Measurements from ENCODE around the gene NKX6-1.
A peak's percentile ranks its signal among the peaks of the same experiment; 100 is the strongest.

Gene NKX6-1

DNA sequence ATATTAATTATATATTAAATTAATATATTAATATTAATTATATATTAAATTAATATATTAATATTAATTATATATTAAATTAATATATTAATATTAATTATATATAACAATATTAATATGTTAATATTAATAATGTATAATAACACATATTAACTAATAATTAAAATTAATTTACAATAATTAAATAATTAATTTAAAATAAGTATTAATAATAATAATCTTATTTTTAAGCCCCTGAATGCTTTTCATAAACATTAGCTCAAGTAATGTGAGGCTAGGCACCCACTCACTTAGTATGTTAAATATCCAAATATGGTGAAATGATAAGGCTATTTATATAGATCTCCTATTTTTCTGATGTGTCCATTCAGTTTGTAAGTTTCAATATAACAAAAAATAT, 26.9 kb downstream of the NKX6-1 start:
- Histone ChIP-seq H3K27ac (no peak overlapping the region), H3K27me3 (ENCODE audit: insufficient read depth, low read depth, severe bottlenecking) (no peaks in the 10 kb centered on the region), H3K9me3 (ENCODE audit: severe bottlenecking) (no peaks in the 10 kb centered on the region), H3K4me3 (ENCODE audit: low read depth, low read length) (no peak overlapping the region), H3K36me3 (no peaks in the 10 kb centered on the region)
- DNase-seq: no peak
- TF ChIP-seq, protein P1, sequence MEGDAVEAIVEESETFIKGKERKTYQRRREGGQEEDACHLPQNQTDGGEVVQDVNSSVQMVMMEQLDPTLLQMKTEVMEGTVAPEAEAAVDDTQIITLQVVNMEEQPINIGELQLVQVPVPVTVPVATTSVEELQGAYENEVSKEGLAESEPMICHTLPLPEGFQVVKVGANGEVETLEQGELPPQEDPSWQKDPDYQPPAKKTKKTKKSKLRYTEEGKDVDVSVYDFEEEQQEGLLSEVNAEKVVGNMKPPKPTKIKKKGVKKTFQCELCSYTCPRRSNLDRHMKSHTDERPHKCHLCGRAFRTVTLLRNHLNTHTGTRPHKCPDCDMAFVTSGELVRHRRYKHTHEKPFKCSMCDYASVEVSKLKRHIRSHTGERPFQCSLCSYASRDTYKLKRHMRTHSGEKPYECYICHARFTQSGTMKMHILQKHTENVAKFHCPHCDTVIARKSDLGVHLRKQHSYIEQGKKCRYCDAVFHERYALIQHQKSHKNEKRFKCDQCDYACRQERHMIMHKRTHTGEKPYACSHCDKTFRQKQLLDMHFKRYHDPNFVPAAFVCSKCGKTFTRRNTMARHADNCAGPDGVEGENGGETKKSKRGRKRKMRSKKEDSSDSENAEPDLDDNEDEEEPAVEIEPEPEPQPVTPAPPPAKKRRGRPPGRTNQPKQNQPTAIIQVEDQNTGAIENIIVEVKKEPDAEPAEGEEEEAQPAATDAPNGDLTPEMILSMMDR (IDR thresholded peaks at IDR 0.05; ENCODE audit: low read depth, low read length): no peak

DNA sequence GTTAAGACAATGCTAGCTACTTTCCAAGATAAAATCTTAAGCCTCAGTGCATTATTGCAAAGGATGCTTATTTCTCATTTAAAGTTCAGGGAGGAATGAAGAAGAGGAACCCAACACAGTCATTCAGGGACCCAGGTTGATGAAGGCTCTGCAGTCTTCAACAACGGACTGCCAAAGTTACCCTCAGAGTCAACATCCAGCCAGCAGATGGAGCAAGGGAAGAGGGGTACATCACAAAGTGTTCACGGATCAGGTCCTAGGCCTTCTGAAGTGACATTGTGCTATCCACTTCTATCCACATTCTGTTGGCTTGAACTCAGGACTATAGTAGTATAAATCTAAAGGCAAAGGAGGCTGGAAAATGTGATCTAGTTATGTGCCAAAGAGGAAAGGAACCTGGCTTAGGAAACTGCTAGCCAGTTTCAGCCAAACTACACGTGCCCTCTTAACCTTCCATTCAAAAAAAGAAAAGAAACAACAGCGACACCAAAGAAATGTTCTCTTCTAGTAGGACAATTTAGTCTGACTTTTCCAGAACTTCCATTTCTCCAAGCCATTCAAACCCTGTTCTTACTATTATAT, 28.8 kb downstream of the NKX6-1 start:
- Histone ChIP-seq H3K9me3 (ENCODE audit: severe bottlenecking) (no peaks in the 10 kb centered on the region), H3K36me3 (no peaks in the 10 kb centered on the region), H3K27me3 (ENCODE audit: insufficient read depth, low read depth, severe bottlenecking) (no peaks in the 10 kb centered on the region), H3K4me3 (ENCODE audit: low read depth, low read length) (no peak overlapping the region), H3K27ac (no peak overlapping the region)
- TF ChIP-seq, protein P1 (IDR thresholded peaks at IDR 0.05; ENCODE audit: low read depth, low read length): peak; percentile 32; the same call in 1 of the 2 replicates
- no peak for DNase-seq

DNA sequence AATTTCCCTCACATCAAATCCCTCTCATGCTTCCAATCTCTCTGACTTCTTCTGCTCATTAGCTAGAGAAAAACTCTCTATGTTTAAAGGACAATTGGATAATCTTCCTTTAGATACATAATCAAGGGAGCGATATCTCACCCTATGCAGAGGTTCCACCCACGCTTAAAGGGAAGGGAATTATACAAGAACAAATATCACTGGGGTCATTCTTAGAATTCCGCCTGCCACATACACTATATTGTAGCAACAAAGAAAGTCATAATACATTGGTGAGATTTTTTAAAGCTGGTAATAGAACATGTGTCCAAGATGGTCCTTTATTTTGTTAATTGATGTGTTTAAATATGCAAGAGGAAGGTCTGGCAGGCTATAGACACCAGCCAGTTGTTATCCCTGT, 31.5 kb downstream of the NKX6-1 start:
- Histone ChIP-seq H3K27me3 (ENCODE audit: insufficient read depth, low read depth, severe bottlenecking) (no peaks in the 10 kb centered on the region), H3K4me3 (ENCODE audit: low read depth, low read length) (no peak overlapping the region), H3K36me3 (no peaks in the 10 kb centered on the region), H3K9me3 (ENCODE audit: severe bottlenecking) (no peaks in the 10 kb centered on the region), H3K27ac (no peak overlapping the region)
- no peak for DNase-seq
- TF ChIP-seq, protein P1 (IDR thresholded peaks at IDR 0.05; ENCODE audit: low read depth, low read length): no peak

DNA sequence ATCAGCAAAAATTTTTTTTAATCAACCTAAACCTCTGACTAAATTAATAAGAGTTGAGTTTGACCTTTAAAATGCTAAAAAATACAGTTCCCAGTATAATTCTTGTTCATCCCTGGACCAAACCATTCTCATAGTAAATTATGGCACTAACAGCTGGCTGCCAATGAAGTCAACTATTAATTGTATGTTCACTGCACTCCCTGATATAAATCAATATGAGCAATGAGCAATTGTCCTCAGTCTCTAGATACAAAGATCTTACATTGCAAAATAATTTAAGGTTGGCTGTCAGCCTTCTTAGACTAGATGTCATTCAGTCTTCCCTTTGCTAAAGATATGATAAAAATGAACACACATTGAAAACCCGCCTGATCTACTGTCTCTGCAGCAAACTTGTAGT, 39.3 kb downstream of the NKX6-1 start:
- TF ChIP-seq, protein P1 (IDR thresholded peaks at IDR 0.05; ENCODE audit: low read depth, low read length): no peak
- Histone ChIP-seq H3K9me3 (ENCODE audit: severe bottlenecking) (no peaks in the 10 kb centered on the region), H3K36me3 (no peaks in the 10 kb centered on the region), H3K27ac (no peak overlapping the region), H3K27me3 (ENCODE audit: insufficient read depth, low read depth, severe bottlenecking) (no peaks in the 10 kb centered on the region), H3K4me3 (ENCODE audit: low read depth, low read length) (no peak overlapping the region)
- DNase-seq: no peak

DNA sequence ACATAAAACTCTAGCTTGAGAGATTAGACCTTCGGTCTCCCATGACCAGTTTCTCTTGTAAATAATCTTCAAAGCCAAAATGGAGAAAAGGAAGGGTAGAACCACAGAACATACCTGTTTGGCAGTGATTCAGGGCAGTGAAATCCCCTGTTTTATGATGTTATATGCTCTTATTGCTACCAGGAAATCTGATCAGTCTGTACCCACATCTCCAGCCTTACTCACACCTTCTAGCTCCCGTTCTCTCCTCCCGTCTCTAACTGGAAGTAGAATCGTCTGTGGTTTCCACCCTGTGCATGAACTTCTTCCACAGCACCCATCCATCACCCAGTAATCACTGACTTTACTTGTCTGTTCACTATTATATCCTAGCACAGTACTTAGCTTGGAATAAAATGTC, 42.9 kb downstream of the NKX6-1 start:
- Histone ChIP-seq H3K27me3 (ENCODE audit: insufficient read depth, low read depth, severe bottlenecking) (no peaks in the 10 kb centered on the region), H3K9me3 (ENCODE audit: severe bottlenecking) (no peaks in the 10 kb centered on the region), H3K4me3 (ENCODE audit: low read depth, low read length) (no peak overlapping the region), H3K27ac (no peak overlapping the region), H3K36me3 (no peaks in the 10 kb centered on the region)
- no peak for DNase-seq
- TF ChIP-seq, protein P1 (IDR thresholded peaks at IDR 0.05; ENCODE audit: low read depth, low read length): no peak

DNA sequence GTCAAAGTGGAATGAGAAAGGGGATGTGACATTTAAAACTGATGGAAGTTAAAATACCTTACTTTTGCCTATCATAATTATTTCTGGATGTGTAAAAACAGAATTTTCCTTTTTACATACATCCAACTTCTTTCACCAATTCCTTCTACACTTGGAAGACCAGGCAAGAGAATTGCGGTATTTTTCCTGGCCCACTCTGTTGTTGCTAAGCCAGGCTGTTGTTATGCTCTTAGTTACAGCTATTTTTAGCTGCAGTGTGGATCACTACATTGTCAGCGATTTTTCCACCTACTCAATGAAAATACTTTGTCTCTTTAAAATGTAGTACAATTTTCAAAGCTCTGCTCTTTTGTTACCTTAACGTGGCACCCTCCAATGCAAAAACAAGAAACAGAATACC, 43.4 kb downstream of the NKX6-1 start:
- Histone ChIP-seq H3K27ac (no peak overlapping the region), H3K9me3 (ENCODE audit: severe bottlenecking) (no peaks in the 10 kb centered on the region), H3K4me3 (ENCODE audit: low read depth, low read length) (no peak overlapping the region), H3K36me3 (no peaks in the 10 kb centered on the region), H3K27me3 (ENCODE audit: insufficient read depth, low read depth, severe bottlenecking) (no peaks in the 10 kb centered on the region)
- DNase-seq: no peak
- TF ChIP-seq, protein P1 (IDR thresholded peaks at IDR 0.05; ENCODE audit: low read depth, low read length): no peak

Data from WERI-Rb-1 (cell line).